Endothelial cell (in vitro differentiated cells): ENCODE measurements around the gene SERP1. TPM values are rescaled to one million over a fixed set of nuclear protein-coding genes. Genes with fewer than 3 reads are reported as not detected.

Experiments used
- DNase-seq: peaks from one replicate; pipeline ENCODE4 v3.0.0; 2021; ENCODE audit warnings: low spot score
- H3K27ac Mint-ChIP-seq: one replicate; pipeline ENCODE4 v1.8.0; 2021; ENCODE audit warnings: mixed read lengths, inconsistent platforms; ENCODE audit not compliant: unreplicated experiment
- H3K27me3 Mint-ChIP-seq: one replicate; pipeline ENCODE4 v1.8.0; 2021; ENCODE audit warnings: mild to moderate bottlenecking, moderate library complexity, mixed read lengths, inconsistent platforms; ENCODE audit not compliant: unreplicated experiment
- H3K36me3 Mint-ChIP-seq: one replicate; pipeline ENCODE4 v1.8.0; 2021; ENCODE audit warnings: mild to moderate bottlenecking, low read depth, mixed read lengths, inconsistent platforms; ENCODE audit not compliant: unreplicated experiment
- H3K4me1 Mint-ChIP-seq: one replicate; pipeline ENCODE4 v1.8.0; 2021; ENCODE audit warnings: mild to moderate bottlenecking, mixed read lengths, inconsistent platforms; ENCODE audit not compliant: unreplicated experiment
- H3K4me3 Mint-ChIP-seq: one replicate; pipeline ENCODE4 v1.8.0; 2021; ENCODE audit warnings: mild to moderate bottlenecking, mixed read lengths, inconsistent platforms; ENCODE audit not compliant: unreplicated experiment
- H3K9me3 Mint-ChIP-seq: one replicate; pipeline ENCODE4 v1.8.0; 2021; ENCODE audit warnings: mixed read lengths, inconsistent platforms; ENCODE audit not compliant: unreplicated experiment
- total RNA-seq: library from RNA; stranded (reverse); fragmentation: NEBNext Ultra II Directional; extraction: Animal tissue kit (Norgen Biotek cat#: 25700); gene quantifications from one replicate; pipeline ENCODE4 v1.2.1, GENCODE V29; 2021; ENCODE audit not compliant: unreplicated experiment
- TF ChIP-seq, protein P1 (sequence below): fragments of 200-600 bp; sonication (generic); IDR thresholded peaks from one replicate; pipeline ENCODE4 v1.5.0; 2021; ENCODE audit warnings: antibody characterized with exemption; ENCODE audit not compliant: unreplicated experiment

SERP1 gene
- total RNA-seq, 1 donor from 2014 or later = 89.9 TPM

DNA sequence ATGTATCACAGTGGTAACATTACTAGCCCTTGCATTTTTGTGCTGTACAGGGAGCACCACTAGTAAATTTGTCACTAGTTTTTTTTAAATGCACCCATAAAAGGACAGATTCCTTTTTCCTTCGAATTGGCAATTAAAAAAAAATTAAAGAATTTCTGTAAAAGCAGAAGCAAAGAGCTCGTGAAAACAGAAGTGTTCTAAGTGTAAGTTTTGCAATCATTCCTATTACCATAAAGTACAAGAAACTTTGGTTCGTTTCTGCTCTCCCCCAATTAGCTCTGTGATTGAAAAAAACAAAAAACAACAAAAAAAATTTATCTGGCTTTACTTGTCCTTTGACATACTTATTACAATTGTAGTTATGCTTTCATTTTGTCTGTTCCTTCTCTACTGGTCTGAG, 5.3 kb downstream of the SERP1 start:
- peaks cover 10% of the 10 kb centered on the region for H3K4me1 Mint-ChIP-seq
- no peaks in the 10 kb centered on the region for H3K36me3 Mint-ChIP-seq
- H3K9me3 Mint-ChIP-seq = no peaks in the 10 kb centered on the region
- no peak for DNase-seq
- no peak overlapping the region for H3K27ac Mint-ChIP-seq
- H3K4me3 Mint-ChIP-seq = no peak overlapping the region
- peaks cover 2% of the 10 kb centered on the region for H3K27me3 Mint-ChIP-seq
- TF ChIP-seq, protein P1, sequence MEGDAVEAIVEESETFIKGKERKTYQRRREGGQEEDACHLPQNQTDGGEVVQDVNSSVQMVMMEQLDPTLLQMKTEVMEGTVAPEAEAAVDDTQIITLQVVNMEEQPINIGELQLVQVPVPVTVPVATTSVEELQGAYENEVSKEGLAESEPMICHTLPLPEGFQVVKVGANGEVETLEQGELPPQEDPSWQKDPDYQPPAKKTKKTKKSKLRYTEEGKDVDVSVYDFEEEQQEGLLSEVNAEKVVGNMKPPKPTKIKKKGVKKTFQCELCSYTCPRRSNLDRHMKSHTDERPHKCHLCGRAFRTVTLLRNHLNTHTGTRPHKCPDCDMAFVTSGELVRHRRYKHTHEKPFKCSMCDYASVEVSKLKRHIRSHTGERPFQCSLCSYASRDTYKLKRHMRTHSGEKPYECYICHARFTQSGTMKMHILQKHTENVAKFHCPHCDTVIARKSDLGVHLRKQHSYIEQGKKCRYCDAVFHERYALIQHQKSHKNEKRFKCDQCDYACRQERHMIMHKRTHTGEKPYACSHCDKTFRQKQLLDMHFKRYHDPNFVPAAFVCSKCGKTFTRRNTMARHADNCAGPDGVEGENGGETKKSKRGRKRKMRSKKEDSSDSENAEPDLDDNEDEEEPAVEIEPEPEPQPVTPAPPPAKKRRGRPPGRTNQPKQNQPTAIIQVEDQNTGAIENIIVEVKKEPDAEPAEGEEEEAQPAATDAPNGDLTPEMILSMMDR = no peak

DNA sequence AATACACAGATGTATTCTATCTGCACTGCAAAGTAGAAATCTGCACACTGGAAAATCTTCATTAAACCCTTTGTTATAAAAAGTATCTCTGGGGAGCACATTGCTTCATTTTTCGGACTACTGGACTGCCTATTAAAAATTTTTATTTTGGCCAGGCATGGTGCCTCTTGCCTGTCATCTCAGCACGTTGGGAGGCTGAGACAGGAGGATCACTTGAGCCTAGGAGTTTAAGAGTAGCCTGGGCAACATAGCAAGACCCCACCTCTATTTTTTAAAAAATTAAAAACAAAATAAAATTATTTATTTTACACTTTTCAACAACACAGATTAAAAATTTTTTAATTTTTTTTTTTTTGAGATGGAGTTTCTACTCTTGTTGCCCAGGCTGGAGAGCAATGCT, 6.0 kb downstream of the SERP1 start:
- H3K27ac Mint-ChIP-seq = no peak overlapping the region
- H3K36me3 Mint-ChIP-seq = no peaks in the 10 kb centered on the region
- no peak overlapping the region for H3K4me3 Mint-ChIP-seq
- H3K27me3 Mint-ChIP-seq = no peaks in the 10 kb centered on the region
- no peaks in the 10 kb centered on the region for H3K9me3 Mint-ChIP-seq
- TF ChIP-seq, protein P1 = no peak
- DNase-seq = no peak
- peaks cover 7% of the 10 kb centered on the region for H3K4me1 Mint-ChIP-seq

DNA sequence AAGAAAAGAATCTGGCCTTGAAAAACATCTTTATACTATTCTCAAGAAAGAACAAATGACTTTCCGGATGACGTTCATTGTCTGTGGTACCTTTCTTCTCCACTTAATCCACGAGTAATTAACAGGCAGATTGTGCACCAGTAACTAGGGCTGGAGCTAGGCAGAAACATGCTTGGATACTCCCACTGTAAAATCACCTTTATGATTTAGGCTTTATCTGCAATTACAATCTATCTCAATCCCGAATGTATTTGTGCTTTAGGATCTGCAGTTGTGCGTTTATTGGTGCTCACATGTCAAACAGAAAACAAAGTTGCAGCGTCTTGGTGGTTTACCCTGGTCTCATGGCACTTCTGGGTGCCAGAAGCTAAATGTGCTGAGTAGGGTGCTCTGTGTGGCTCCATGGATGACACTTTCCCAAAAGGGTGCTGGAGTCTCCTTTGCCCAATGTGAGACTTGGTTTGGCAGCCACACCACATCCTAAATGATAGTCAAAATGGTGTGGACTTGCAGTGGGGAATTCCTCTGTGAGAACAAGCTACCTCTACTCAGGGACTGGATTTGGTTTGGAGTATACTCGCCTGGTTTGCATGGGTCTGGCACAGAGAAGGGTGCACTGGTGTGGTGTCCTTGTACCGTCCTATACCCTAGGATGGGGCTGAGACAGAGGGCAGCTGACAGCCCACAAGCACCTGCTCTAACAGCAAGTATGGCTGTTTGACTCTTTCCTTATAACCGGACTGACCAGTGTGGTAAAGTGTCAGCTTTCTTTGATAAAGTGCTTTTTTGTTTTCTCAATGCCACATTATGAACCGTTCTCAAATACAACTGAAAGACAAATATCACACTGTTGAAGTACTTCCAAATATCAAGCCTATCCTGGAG, 7.7 kb downstream of the SERP1 start:
- no peak overlapping the region for H3K4me3 Mint-ChIP-seq
- no peaks in the 10 kb centered on the region for H3K36me3 Mint-ChIP-seq
- TF ChIP-seq, protein P1 = no peak
- no peaks in the 10 kb centered on the region for H3K9me3 Mint-ChIP-seq
- no peak overlapping the region for H3K27ac Mint-ChIP-seq
- H3K4me1 Mint-ChIP-seq = no peaks in the 10 kb centered on the region
- no peak for DNase-seq
- no peaks in the 10 kb centered on the region for H3K27me3 Mint-ChIP-seq

DNA sequence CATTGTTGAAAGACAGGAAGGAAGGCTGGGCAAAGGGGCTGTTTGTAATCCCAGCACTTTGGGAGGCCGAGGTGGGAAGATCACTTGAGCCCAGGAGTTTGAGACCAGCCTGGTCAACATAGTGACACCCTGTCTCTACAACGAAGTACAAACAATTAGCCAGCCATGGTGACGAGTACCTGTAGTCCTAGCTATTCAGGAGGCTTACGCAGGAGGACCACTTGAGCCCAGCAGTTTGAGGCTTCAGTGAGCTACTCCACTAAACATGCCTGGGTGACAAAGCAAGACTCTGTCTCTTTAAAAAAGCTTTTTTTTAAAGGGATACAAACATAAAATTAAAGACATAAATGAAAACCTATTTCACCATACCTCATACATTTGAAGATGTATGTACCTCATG, 11.1 kb downstream of the SERP1 start:
- Mint-ChIP-seq H3K9me3 (no peaks in the 10 kb centered on the region), H3K27me3 (no peaks in the 10 kb centered on the region), H3K4me3 (no peak overlapping the region), H3K36me3 (no peaks in the 10 kb centered on the region), H3K27ac (no peak overlapping the region), H3K4me1 (no peaks in the 10 kb centered on the region)
- TF ChIP-seq, protein P1 = no peak
- DNase-seq = no peak

DNA sequence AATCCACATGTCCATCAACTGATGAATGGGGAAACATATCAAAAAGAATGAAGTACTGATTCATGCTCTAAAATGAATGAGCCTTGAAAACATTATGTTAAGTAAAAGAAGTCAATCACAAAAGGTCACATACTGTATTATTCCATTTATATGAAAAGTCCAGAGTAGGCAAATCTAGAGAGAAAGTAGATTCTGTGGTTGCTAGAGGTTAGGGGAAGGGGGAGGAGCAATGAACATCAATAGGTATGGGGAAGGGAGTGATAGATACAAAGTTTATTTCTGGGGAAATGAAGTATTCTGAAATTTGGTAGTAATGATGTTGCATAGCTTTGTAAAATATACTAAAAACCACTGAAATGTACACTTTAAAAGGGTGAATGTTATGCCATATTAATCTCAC, 14.5 kb downstream of the SERP1 start:
- Mint-ChIP-seq H3K27me3 (no peaks in the 10 kb centered on the region), H3K9me3 (no peaks in the 10 kb centered on the region)
- TF ChIP-seq, protein P1 = no peak

More for the DNA sequence above, 14.5 kb downstream of the SERP1 start:
- Mint-ChIP-seq H3K27ac (no peak overlapping the region), H3K4me3 (no peak overlapping the region), H3K36me3 (no peaks in the 10 kb centered on the region), H3K4me1 (no peaks in the 10 kb centered on the region)
- DNase-seq = no peak
